Nucleus accumbens (tissue), 56 donors: ENCODE data around the gene C20orf141.
"Not testable (repeated sequence)": the region's sequence is repeated elsewhere in the genome, so short reads cannot be mapped to it uniquely, and the experiment has no call there.

Source experiments
- DNase-seq, 56 donors: peaks; one replicate each; lab custom pipeline; 2025; lab: John Stamatoyannopoulos, UW

The C20orf141 gene, protein sequence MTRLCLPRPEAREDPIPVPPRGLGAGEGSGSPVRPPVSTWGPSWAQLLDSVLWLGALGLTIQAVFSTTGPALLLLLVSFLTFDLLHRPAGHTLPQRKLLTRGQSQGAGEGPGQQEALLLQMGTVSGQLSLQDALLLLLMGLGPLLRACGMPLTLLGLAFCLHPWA

GRCh38 chr20:2814587-2815051, at the start of gene C20orf141:
TSS of gene C20orf141 (plus strand) at chr20:2814987. CDS start at chr20:2815185, 198 bp downstream.
- DNase-seq, result no peak

DNA sequence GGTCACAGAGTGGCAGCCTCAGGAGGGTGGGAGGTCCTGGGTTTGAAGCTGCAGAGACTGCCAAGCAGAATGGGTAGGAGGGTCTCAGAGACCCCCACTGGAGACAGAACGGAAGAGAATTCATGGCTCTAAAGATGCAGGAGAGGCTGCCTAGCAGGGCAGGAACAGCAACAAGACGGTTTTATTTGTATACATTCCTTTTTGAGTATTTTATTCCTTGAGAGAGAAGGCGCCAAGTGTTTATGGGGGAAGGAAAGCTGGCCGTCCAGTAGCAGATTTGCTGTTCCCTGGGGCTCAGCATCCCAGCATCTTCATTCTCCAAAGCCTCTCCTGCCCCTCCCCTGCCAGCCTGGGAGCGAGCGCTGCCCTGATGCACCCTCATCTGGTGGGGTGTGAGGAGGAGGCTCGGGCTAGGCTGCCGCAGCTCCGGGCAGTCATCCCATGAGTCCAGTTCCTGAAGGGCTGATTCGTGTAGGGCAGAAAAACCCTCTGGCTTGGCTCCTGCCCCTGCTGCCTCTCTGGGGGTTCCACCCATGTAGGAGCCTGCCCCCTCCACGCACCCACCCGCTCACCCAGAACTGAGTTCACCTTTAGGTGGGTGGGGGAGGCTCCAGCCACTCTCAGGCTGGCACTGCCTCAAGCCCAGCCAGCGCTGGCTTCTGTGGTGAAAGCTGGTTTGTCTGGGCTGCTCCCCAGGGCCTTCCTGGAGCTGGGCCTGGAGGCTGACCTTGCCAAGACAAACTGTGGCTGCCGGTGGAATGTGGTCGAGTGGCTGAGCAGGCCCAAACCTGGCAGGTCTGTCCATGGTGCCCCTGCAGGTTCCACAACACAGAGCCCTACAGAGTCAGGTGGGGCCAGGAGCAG, 46.8 kb upstream of the C20orf141 start:
- DNase-seq, result no peak

GRCh38 chr20:2768632-2769015, 46.2 kb upstream of the C20orf141 start:
- no peak for DNase-seq

DNA sequence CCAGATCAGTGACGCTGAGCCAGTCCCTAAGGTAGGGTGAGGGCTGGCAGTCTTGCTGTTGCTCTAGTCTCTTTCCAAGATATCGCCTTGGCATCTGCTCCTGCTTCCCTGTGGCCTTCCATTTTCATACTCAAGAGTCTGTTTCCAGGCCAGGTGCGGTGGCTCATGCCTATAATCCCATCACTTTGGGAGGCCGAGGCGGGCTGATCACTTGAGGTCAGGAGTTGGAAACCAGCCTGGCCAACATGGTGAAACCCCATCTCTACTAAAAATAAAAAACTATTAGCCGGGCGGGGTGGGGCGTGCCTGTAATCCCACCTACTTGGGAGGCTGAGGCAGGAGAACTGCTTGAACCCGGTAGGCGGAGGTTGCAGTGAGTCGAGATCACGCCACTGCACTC, 44.7 kb upstream of the C20orf141 start:
- DNase-seq, result not testable (repeated sequence)

DNA sequence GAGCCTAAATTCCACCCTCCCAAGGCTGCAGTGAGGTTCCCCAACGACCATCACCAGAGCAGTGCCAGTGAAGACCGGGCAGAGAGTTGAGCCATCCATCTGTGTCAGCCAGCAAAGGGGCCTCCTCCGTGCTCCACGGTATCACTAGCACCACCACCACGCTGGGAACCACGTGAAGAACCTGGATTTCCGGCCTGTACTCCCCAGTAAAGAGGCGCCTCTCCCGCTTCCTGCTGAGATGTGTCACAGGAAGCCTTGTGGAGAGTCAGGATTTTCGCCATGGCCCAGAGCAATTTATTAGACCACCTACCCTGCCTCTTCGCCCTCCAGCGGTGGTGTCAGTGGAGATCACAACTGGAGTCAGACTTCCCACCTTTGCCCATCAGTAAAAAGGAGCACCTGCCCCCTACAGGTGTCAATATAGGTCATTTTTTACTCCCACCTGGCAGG, 43.1 kb upstream of the C20orf141 start:
- DNase-seq, result no peak

GRCh38 chr20:2773812-2774211, 41.0 kb upstream of the C20orf141 start:
- no peak for DNase-seq

DNA sequence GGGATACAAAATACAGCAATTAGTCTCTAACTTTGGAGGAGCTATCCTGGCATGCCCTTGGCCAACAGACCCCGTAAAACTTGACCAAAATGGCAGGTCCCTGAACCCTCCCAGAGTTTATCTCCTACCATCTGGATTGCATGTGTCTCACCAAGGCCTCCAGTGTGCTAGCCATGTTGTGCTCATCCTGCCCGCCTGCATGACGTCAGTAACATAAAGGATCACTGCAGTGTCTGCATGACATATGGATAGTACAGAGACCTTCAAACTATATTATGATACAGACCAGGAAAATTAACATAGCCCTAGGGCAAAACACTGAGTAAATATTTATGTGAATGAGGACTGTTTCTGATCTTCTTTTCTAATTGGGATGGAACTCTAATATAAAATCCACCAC, 39.6 kb upstream of the C20orf141 start:
- no peak for DNase-seq

DNA sequence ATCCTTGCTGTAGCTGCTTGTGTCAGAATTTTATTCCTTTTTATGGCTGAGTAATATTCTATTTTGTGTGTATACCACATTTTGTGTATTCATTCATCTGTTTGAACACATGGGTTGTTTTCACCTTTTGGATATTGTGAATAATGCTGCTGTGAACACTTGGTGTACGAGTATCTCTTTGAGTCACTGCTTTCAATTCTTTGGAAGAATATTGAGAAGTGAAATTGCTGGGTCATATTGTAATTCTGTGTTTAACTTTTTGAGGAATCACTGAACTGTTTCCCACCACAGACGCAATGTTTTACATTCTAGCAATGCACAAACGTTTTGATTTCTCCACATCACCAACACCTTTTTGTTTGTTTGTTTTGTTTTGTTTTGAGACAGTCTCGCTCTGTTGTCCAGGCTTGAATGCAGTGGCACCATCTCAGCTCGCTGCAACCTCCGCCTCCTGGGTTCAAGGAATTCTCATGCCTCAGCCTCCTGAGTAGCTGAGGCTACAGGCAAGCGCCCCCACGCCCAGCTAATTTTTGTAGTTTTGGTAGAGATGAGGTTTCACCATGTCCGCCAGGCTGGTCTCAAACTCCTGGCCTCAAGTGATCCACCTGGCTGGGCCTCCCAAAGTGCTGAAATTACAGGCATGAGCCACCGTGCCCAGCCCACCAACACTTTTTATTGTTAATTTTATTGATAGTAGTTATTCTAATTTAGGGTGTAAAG, 36.0 kb upstream of the C20orf141 start:
- no peak for DNase-seq

- DNase-seq, result no peak
These were observed 33.8 kb upstream of the C20orf141 start for GRCh38 chr20:2780948-2781347.

DNA sequence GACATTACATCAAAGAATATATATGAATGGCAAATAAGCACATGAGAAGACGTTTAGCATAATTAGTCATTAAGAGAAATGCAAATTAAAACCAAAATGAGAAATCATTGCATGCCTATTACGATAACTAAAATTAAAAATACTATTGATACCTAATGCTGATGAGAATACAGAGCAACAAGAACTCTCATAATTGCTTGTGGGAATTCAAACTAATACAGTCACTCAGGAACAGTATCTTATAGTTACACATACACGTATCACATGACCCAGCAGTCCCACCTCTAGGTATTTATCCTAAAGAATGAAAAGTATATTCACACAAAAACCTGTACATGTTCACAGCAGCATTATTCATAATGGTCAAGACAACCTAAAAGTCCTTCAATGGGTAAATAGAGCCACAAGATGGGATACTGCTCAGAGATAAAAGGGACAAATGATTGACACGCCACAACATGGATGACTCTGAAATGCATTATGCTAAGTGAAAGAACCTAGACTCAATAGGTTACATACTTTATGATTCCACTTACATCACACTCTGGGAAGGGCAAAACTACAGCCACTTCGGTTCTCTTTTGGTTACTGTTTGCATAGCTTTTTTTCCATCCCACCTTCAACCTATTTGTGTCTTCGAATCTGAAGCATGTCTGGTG, 30.8 kb upstream of the C20orf141 start:
- DNase-seq, result no peak

- DNase-seq, result no peak
These were observed 21.3 kb upstream of the C20orf141 start for GRCh38 chr20:2793471-2793870.

GRCh38 chr20:2794202-2794748, 20.5 kb upstream of the C20orf141 start:
- no peak for DNase-seq

GRCh38 chr20:2794866-2795447, 19.8 kb upstream of the C20orf141 start:
- no peak for DNase-seq

DNA sequence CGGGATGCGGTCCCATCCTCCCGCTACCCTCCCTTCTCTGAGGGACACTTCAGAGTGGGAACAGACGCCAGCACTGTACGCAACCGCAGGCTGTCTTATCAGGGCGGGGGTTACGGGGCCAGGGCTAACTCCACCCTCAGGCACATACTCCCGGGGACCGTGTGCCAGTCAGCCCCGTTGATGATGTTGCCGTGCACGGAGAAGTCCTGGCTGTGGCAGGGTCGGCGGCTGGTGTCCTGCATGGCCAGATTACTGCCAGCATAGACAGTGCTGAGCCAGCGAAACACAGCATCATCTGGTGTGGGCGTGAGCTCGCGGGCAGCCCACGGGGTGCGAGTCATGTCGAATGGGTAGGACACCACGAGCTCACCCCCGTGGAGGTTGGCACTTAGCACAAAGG, 19.3 kb upstream of the C20orf141 start:
- no peak for DNase-seq

GRCh38 chr20:2796011-2796660, 18.7 kb upstream of the C20orf141 start:
- DNase-seq, result no peak

DNA sequence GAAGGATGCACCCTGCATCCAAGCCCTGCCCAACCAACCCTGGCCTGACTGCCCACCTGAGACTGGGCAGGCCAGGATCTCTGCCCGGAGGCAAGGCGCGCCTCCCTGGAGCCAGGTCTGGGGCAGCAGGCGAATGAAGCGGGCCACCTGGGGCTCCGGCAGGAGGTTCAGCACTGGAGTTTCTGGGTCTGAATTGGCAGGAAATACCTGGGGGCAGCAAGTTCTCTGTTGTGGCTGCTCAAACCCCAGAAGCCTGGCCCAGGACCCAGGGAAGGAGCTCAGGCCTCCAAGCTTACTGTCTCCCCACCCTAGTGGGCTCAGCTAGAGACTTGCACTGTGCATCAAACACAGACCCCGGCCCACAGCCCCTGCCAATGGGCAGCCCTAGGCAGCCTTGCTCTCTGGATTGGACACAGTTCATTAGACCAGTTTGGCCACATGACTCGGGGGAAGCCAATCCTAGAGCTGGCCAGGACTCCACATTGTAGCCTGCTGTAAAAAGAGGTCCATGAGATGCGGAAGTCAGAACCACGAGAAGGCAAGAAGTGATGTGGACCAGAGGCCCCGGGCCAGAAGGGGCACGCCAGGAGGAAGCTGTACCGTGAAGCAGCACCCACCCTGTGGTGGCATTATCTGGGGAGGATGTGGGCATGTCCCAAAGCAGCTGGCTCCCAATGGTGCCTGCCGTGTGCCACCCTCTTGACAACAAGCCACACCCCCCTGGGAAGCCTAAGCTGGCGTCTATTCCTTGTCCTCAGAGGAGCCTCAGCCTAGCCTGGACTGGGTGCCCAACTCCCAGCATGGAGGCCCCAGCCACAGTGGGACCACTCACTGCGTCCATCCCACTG, 17.4 kb upstream of the C20orf141 start:
- DNase-seq, result no peak

DNA sequence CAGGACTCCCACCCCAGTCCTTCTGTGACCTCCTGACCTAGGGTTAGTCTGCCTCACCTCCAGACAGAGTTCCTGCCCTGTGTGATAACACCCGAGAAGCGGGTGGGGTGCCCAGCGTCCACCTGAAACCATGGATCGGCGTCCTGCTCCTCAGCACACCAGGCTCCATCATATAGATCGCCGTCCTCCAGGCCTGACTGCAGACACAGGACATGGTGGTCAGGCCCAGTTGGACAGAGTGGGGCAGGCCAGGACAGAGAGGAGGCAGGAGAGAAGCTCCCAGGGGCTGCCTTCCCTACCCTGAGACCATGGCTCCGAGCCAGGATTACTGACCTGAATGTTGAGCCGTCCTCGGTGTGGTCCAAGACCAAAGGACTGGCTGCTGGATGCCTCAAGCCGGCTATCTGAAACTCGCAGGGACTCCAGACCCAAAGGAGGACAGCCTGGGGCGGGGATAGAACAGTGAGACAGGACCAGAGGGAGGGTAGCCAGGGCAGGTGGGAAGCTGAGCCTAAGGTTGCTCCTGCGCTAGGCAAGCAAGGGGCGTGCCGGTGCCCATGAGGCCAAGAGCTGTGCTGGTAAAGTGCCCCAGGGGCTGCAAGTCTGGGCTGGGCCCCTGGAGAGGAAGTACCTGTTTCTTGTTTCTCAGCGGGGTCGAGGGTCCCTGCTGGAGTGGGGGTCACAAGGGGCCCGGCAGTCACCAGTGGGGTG, 16.5 kb upstream of the C20orf141 start:
- DNase-seq, result no peak

- no peak for DNase-seq
These were observed 16.0 kb upstream of the C20orf141 start for GRCh38 chr20:2798814-2799213.
